Superior temporal gyrus (tissue), 1 donor: ENCODE results near the gene HSPB1.
A peak's percentile ranks its signal among the peaks of the same experiment; 100 is the strongest.
"Not testable (repeated sequence)": the region's sequence is repeated elsewhere in the genome, so short reads cannot be mapped to it uniquely, and the experiment has no call there.

ENCODE experiments used
- DNase-seq: peaks from one replicate; pipeline ENCODE4 v3.0.0-alpha.2; 2016; ENCODE audit errors: extremely low spot score

Gene HSPB1

GRCh38 chr7:76308874-76309273 lies 6.4 kb downstream of the HSPB1 start:
- DNase-seq = not testable (repeated sequence)

DNA sequence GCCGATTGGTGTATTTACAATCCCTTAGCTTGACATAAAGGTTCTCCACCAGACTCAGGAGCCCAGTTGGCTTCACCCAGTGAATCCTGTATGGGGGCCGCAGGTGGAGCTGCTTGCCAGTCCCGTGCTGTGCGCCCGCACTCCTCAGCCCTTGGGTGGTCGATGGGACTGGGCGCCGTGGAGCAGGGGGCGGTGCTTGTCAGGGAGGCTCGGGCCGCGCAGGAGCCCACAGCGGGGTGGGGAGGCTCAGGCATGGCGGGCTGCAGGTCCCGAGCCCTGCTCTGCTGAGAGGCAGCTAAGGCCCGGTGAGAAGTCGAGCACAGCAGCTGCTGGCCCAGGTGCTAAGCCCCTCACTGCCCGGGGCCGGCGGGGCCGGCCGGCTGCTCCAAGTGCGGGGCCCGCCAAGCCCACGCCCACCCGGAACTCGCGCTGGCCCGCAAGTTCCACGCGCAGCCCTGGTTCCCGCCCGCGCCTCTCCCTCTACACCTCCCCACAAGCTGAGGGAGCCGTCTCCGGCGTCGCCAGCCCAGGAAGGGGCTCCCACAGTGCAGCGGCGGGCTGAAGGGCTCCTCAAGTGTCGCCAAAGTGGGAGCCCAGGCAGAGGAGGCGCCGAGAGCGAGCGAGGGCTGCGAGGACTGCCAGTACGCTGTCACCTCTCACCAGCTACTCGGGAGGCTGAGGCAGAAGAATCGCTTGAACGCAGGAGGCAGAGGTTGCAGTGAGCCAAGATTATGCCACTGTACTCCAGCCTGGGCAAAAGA lies 7.0 kb downstream of the HSPB1 start:
- DNase-seq = not testable (repeated sequence)

- no peak for DNase-seq
Measured at GRCh38 chr7:76310102-76310957, 7.9 kb downstream of the HSPB1 start.

DNA sequence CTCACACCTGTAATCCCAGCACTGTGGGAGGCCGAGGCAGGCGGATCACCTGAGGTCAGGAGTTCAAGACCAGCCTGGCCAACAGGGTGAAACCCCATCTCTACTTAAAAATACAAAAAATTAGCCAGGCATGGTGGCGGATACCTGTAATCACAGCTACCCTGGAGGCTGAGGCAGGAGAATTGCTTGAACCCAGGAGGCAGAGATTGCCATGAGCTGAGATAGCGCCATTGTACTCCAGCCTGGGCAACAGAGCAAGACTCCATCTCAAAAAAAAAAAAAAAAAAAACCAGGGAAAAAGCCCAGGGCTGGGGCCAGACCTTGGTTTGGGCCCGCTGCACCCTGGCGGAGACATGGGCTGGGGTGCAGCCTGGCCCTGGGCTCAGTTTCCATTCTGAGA lies 9.4 kb downstream of the HSPB1 start:
- not testable (repeated sequence) for DNase-seq

- DNase-seq = peak; percentile 96
Measured at GRCh38 chr7:76314042-76314721, 11.7 kb downstream of the HSPB1 start.

GRCh38 chr7:76314740-76315139 lies 12.3 kb downstream of the HSPB1 start:
- DNase-seq = not testable (repeated sequence)

GRCh38 chr7:76315364-76315763 lies 12.9 kb downstream of the HSPB1 start:
- DNase-seq = no peak

DNA sequence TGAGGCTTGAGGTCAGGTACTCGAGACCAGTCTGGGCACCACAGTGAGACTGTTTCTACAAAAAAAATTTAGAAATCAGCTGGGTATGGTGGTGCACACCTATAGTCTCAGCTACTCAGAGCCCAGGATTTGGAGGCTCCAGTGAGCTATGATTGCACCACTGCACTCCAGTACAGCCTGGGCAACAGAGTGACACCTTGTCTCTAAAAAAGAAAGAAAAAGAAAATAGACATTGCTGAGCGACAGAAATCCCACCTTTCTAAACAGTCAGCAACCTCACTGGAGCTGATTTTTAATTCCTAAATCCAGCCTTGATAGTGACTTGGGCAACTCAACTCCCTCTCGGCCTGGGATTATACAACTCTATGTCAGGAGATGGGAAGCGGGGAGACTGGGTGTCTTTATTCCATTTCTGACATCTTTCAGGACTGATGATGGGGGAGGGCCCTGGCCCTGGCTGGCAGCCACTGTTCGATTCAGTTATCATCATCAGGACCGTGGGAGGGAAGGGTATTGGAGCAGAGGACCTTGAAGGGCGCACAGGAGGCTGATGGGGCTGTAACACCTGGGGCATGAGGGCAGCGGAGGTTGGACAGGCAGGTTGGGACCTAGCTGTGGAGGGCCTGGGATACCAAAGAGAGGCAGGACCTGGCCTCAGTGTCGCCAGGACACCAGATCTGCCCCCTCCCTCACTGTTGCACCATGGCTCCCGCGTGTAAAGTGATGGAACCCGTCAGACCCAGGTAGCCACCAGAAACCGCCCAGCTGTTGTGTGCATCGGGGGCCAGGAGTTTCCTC lies 14.7 kb downstream of the HSPB1 start:
- no peak for DNase-seq

DNA sequence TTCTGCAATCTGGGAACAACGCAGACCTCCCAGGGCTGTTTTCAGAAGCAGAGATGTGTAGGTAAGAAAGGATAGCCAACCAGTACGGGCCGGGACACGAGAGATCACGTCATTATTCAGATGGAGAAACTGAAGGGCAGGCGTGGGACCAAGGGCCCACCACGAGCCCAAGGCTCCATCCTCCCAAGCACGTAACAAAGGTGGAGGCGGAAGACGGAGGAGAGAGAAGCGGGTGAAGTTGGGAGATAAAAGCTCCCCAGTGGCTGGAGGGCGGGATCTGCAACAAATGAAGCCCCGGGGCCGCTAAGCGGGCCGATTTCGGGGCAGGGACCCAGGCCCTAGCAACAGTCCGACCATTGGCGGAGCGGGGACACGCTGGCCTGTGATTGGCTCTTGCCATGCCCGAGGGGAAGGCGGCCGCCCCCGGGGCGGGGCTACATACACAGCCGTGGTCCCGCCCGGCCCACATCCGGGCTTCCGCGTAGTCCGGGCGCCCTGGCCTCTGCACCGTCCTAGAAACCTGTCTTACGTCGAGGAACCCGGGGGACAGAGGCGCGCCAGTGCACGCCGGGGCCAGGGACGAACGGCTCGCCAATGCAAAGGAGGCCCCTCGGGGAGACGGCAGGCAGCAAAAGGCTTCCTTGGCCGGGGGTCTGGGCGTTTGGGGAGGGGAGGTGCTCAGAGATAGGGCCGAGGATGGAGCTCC lies 15.5 kb downstream of the HSPB1 start:
- peak; percentile 99 for DNase-seq

GRCh38 chr7:76318488-76319353 lies 16.2 kb downstream of the HSPB1 start:
- DNase-seq = peak; percentile 76

- DNase-seq = no peak
Measured at GRCh38 chr7:76325092-76325491, 22.6 kb downstream of the HSPB1 start.

- DNase-seq = no peak
Measured at GRCh38 chr7:76325811-76326210, 23.3 kb downstream of the HSPB1 start.

DNA sequence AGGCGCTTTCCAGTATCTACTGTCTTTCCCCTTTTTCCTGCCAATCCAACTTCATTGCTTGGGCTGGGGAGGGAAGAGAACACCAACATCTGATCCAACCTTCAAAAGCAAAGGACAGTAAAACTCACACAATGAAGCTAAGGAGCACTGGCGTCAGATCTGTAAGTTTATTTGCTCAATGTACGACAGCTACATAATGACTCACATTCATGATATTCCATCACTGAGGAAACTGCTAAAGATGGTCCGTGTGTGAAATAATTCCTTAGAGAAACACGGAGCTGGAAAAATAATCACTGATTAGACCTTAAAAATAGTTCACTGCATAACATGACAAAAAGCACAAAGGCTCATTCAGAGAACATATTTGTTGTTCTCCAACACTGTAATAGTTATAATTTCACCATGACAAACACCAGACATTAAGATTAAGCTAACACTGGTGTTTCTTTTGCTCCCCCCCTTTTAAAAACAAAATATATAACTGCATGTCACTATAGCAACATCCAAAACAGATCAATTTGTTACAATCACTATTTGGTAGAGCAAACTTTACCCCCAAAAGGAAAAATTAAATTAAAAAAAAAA lies 24.3 kb downstream of the HSPB1 start:
- no peak for DNase-seq

- no peak for DNase-seq
Measured at GRCh38 chr7:76327610-76328009, 25.1 kb downstream of the HSPB1 start.

- DNase-seq = no peak
Measured at GRCh38 chr7:76328389-76328788, 25.9 kb downstream of the HSPB1 start.

DNA sequence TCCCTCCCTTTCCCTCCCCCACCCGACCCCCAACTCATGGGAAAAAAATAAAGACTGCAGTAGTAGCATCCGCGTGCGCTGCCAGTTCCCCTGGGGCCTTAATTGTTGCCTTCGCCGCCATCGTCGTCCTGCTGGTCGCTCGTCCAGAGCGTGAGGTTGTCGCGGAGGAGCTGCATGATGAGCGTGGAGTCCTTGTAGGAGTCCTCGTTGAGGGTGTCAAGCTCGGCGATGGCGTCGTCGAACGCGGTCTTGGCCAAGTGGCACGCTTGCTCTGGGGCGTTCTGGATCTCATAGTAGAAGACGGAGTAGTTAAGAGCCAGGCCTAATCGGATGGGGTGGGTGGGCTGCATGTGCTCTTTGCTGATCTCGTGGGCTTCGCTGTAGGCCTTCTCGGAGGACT lies 27.0 kb downstream of the HSPB1 start:
- no peak for DNase-seq

DNA sequence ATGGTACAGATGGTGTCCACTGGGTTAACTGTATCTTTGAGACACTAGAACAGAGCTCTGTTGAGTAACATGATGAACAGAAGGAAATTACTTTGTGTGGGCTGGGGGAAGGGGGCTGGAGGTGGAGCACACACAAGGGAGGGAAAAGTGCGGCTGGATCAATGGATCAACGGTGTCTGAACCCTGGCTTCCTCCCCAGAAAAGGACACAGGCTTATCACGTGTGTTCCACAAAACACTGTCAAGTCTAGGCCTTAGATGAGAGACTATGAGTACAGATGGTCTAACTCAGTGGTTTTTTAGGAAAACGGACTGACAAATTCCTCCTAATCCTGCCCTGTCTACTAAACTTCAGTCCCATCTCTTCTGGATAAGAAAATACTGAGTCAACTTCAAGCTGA lies 27.8 kb downstream of the HSPB1 start:
- DNase-seq = no peak

- DNase-seq = no peak
Measured at GRCh38 chr7:76330673-76331072, 28.2 kb downstream of the HSPB1 start.

GRCh38 chr7:76332078-76332477 lies 29.6 kb downstream of the HSPB1 start:
- DNase-seq = no peak
